Stimulated activated CD4-positive, alpha-beta T cell treated with anti-CD3 and anti-CD28 coated beads, Interleukin-12 subunit alpha, Interleukin-12 subunit beta, amount 100 ng/mL, for 4 hours (primary cell): Measurements from ENCODE around the gene CCDC90B.
"Not testable (repeated sequence)": the region's sequence is repeated elsewhere in the genome, so short reads cannot be mapped to it uniquely, and the experiment has no call there.

ENCODE experiments used
- DNase-seq: peaks from one replicate; pipeline ENCODE4 v3.0.0-alpha.2; 2020

CCDC90B gene

GRCh38 chr11:83285771-83286528 lies at the start of gene CCDC90B:
TSS of gene CCDC90B (minus strand) at chr11:83286367. CDS start at chr11:83285972, 395 bp downstream.
- peak; percentile 86 for DNase-seq

- DNase-seq, result no peak
These were observed 49.4 kb upstream of the CCDC90B start for GRCh38 chr11:83335446-83336070.

GRCh38 chr11:83330303-83330702 lies 44.1 kb upstream of the CCDC90B start:
- DNase-seq, result no peak

- no peak for DNase-seq
These were observed 40.2 kb upstream of the CCDC90B start for GRCh38 chr11:83326326-83326725.

GRCh38 chr11:83319346-83319745 lies 33.2 kb upstream of the CCDC90B start:
- no peak for DNase-seq

- DNase-seq, result no peak
These were observed 32.8 kb upstream of the CCDC90B start for GRCh38 chr11:83318931-83319330.

- DNase-seq, result no peak
These were observed 31.9 kb upstream of the CCDC90B start for GRCh38 chr11:83317757-83318690.

- DNase-seq, result not testable (repeated sequence)
These were observed 30.7 kb upstream of the CCDC90B start for GRCh38 chr11:83316897-83317268.

- not testable (repeated sequence) for DNase-seq
These were observed 30.2 kb upstream of the CCDC90B start for GRCh38 chr11:83316143-83316896.

- DNase-seq, result no peak
These were observed 26.3 kb upstream of the CCDC90B start for GRCh38 chr11:83312430-83312829.

- DNase-seq, result no peak
These were observed 25.5 kb upstream of the CCDC90B start for GRCh38 chr11:83311701-83312100.

- no peak for DNase-seq
These were observed 24.6 kb upstream of the CCDC90B start for GRCh38 chr11:83310718-83311117.

- DNase-seq, result not testable (repeated sequence)
These were observed 22.4 kb upstream of the CCDC90B start for GRCh38 chr11:83308536-83308935.

- no peak for DNase-seq
These were observed 20.3 kb upstream of the CCDC90B start for GRCh38 chr11:83306200-83307080.

GRCh38 chr11:83303316-83303715 lies 17.1 kb upstream of the CCDC90B start:
- no peak for DNase-seq

- no peak for DNase-seq
These were observed 16.0 kb upstream of the CCDC90B start for GRCh38 chr11:83302151-83302550.

GRCh38 chr11:83299681-83300080 lies 13.5 kb upstream of the CCDC90B start:
- no peak for DNase-seq

GRCh38 chr11:83294208-83294607 lies 8.0 kb upstream of the CCDC90B start:
- no peak for DNase-seq

GRCh38 chr11:83293457-83293774 lies 7.2 kb upstream of the CCDC90B start:
- no peak for DNase-seq

GRCh38 chr11:83292709-83293456 lies 6.7 kb upstream of the CCDC90B start:
- DNase-seq, result no peak

GRCh38 chr11:83287631-83288030 lies 1.5 kb upstream of the CCDC90B start:
- DNase-seq, result no peak
